Measurements from ENCODE around the gene NTN3. TPM values are rescaled to one million over a fixed set of nuclear protein-coding genes. Genes with fewer than 3 reads are reported as not detected.

Gene NTN3
- total and polyA plus RNA-seq, 2 of the 4 experiments (the other 2 are of a cell fraction): 0.18 to 0.38 TPM

DNA sequence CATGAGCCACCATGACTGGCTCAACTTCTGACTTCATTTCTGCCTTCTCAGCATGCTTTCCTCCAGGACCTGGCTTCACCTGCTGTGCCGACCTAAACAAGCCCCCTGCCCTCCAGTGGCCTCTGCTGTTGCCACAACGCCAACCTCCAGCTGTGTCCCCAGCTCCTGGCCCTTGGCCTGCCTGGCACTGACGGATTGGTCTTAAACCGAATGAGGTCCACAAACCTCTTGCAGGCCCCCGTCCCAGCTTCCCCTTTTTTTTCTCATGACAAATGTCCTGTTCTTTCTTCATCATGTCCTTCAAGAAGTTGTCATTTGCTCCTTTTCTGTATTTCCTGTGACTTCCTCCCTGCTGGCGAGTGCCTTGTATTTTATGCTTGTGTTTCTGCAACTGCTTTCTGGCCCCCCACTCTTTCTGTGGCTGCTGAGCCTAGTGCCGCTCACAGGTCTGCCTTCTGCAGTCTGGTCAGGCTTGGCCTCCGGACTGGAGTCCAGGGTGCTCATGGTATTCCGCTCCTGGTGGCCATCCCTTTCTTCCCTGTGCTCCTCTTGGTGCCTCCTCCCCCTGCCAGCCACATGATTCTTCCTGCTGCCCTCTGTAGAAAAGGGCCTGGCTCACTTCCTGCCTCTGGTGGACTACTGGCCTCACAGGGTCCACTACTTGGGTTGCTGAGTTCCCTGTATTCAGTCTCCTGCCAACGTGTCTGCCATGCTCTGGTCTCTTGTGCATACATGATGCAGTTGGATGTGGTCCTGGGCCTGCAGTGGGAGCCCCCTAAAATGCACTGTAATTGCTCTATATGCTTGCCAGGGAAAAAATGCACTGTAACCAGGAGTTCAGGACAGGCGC is 45.5 kb downstream of the NTN3 start:
- ATAC-seq (ENCODE audit: low read depth) (no peak), DNase-seq (peak; percentile 10)
- Histone ChIP-seq H3K4me2 (ENCODE audit: low read depth, low read length) (peak overlapping the region; percentile 14; the same call in 1 of the 2 replicates), H4K91ac (ENCODE audit: insufficient read depth, low read depth, low read length) (no peak overlapping the region), H3K9me3 (ENCODE audit: control insufficient read depth, insufficient read depth, low read length) (no peaks in the 10 kb centered on the region), H4K8ac (ENCODE audit: low read depth in 2 of 2, low read length in 2 of 2) (no peak overlapping the region), H3K27ac (ENCODE audit: insufficient read depth, low read length) (no peak overlapping the region), H2BK20ac (ENCODE audit: low read depth, low read length) (no peak overlapping the region), H3K27me3 (ENCODE audit: control insufficient read depth, insufficient read depth, low read length) (no peaks in the 10 kb centered on the region), H4K5ac (ENCODE audit: low read depth, low read length) (no peak overlapping the region), H3K56ac (ENCODE audit: extremely low read depth, insufficient read depth, low read length) (no peak overlapping the region), H3K4me1 (ENCODE audit: control insufficient read depth, insufficient read depth, low read length) (peaks cover 17% of the 10 kb centered on the region), H2AK9ac (replicated peaks; ENCODE audit: low read depth, low read length, poor library complexity) (peak overlapping the region; percentile 45), H3K4me3 (ENCODE audit: insufficient read depth, low read depth, low read length) (no peak overlapping the region), H3K23ac (ENCODE audit: low read depth, low read length) (0 out of 2 replicates have a peak overlapping the region, but pooled peaks have one; percentile 60), H4K20me1 (ENCODE audit: insufficient read depth, low read length) (peaks cover 57% of the 10 kb centered on the region), H3K36me3 (ENCODE audit: control insufficient read depth, insufficient read depth, low read length) (peaks cover 4% of the 10 kb centered on the region; the same call in 1 of the 2 replicates), H3K4ac (ENCODE audit: low read depth, low read length) (0 out of 2 replicates have a peak overlapping the region, but pooled peaks have one; percentile 22), H3K9me1 (ENCODE audit: insufficient read depth, low read length) (peaks cover 22% of the 10 kb centered on the region), H3K9ac (ENCODE audit: low read depth, low read length) (no peak overlapping the region), H3K18ac (ENCODE audit: low read depth, low read length) (no peak overlapping the region), H2AK5ac (ENCODE audit: low read depth, low read length) (0 out of 2 replicates have a peak overlapping the region, but pooled peaks have one; percentile 24), H2BK5ac (ENCODE audit: low read depth, low read length, poor library complexity, severe bottlenecking) (no peak overlapping the region), H2BK15ac (ENCODE audit: low read depth, low read length) (no peak overlapping the region), H3K79me1 (ENCODE audit: low read depth in 1 of 2, low read length in 2 of 2) (peaks cover 8 to 60% of the 10 kb centered on the region in 2 experiments), H3K14ac (replicated peaks; ENCODE audit: low read depth, low read length) (no peak overlapping the region), H2BK120ac (ENCODE audit: low read depth, low read length) (no peak overlapping the region), H2AFZ (replicated peaks; ENCODE audit: low read length, poor library complexity) (no peak overlapping the region)
- POLR2A ChIA-PET (ENCODE audit: unreplicated experiment): no interaction called here
- CTCF ChIA-PET: no interaction called here
- intact Hi-C loops (cut with micrococcal nuclease): no loop called here
- dilution Hi-C loops (cut with HindIII; ENCODE audit: low sequenced_read_pairs, unreplicated experiment): no loop called here
- in situ Hi-C loops (cut with MboI; ENCODE audit: low sequenced_read_pairs): no loop called here
- no TSS peak for BruUV-seq (replicated peaks)
- WGBS, 2 experiments (ENCODE audit: extremely low coverage in 2 of 2, insufficient read length in 1 of 2): 81% methylated on average over 10 of the region's 11 CpGs; no CpG with 5 or more reads in 1 of the 2 experiments
- no peak for TF ChIP-seq RAD21 (IDR thresholded peaks at IDR 0.05; ENCODE audit: low read length)
- TF ChIP-seq MXI1 (IDR thresholded peaks at IDR 0.05; ENCODE audit: borderline replicate concordance, low read depth, low read length): no peak
- no peak for TF ChIP-seq CEBPB (IDR thresholded peaks at IDR 0.05; ENCODE audit: low read depth, low read length)
- no peak for TF ChIP-seq FOS (IDR thresholded peaks at IDR 0.05; ENCODE audit: low read depth, low read length)
- no peak for TF ChIP-seq MAFK (IDR thresholded peaks at IDR 0.05; ENCODE audit: low read depth, low read length)
- no peak for TF ChIP-seq BHLHE40 (IDR thresholded peaks at IDR 0.05; ENCODE audit: low read depth, low read length)
- TF ChIP-seq, protein P1, sequence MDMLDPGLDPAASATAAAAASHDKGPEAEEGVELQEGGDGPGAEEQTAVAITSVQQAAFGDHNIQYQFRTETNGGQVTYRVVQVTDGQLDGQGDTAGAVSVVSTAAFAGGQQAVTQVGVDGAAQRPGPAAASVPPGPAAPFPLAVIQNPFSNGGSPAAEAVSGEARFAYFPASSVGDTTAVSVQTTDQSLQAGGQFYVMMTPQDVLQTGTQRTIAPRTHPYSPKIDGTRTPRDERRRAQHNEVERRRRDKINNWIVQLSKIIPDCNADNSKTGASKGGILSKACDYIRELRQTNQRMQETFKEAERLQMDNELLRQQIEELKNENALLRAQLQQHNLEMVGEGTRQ (IDR thresholded peaks at IDR 0.05; ENCODE audit: low read depth, low read length): peak; percentile 20; the same call in 1 of the 2 replicates
- no peak for TF ChIP-seq NFE2L2 (IDR thresholded peaks at IDR 0.05; ENCODE audit: low read depth, low read length)
- no peak for TF ChIP-seq RCOR1 (IDR thresholded peaks at IDR 0.05; ENCODE audit: insufficient replicate concordance, low read length)

Data from IMR-90 (cell line).